Measurements from ENCODE around the gene STARD9. TPM values are rescaled to one million over a fixed set of nuclear protein-coding genes. Genes with fewer than 3 reads are reported as not detected.

Gene STARD9
- total RNA-seq, 1 experiment from 2014 or later = 5.0 TPM

GRCh38 chr15:42734076-42734672, 158.8 kb downstream of the STARD9 start:
- Histone ChIP-seq H3K36me3 (ENCODE audit: control insufficient read depth in 1 of 2, insufficient read depth in 2 of 2, low read length in 2 of 2) (peaks cover 29 to 38% of the 10 kb centered on the region in 2 experiments), H3K4me1 (ENCODE audit: control insufficient read depth in 1 of 2, insufficient read depth in 2 of 2, low read length in 2 of 2) (peaks cover 12 to 16% of the 10 kb centered on the region in 2 experiments; a peak in 3 of 4 replicates), H3K79me2 (ENCODE audit: insufficient read depth, low read length) (peaks cover 7% of the 10 kb centered on the region; the same call in 1 of the 2 replicates), H3K9me2 (ENCODE audit: insufficient read depth) (no peaks in the 10 kb centered on the region), H3K9ac (ENCODE audit: low read length) (no peak overlapping the region), H4K20me1 (ENCODE audit: insufficient read depth) (no peaks in the 10 kb centered on the region), H2AFZ (ENCODE audit: low read depth, low read length, poor library complexity, severe bottlenecking) (no peak overlapping the region), H3K27ac (ENCODE audit: low read depth, low read length) (no peak overlapping the region), H3K27me3 (ENCODE audit: insufficient read depth, low read length) (no peaks in the 10 kb centered on the region), H3K4me2 (ENCODE audit: low read length) (no peak overlapping the region), H3K4me3 (replicated peaks in 1 of 2; ENCODE audit: low read depth in 1 of 2, low read length in 2 of 2) (no peak overlapping the region), H3K9me3 (ENCODE audit: control insufficient read depth in 1 of 2, insufficient read depth in 1 of 2, low read depth in 1 of 2, low read length in 2 of 2) (no peaks in the 10 kb centered on the region)
- POLR2A ChIA-PET = no interaction called here
- no peak for DNase-seq (ENCODE audit: low read depth, low spot score)
- intact Hi-C loops (cut with micrococcal nuclease) = loop anchor here (10.0 kb wide), 1 partner anchor 551 kb away; no protein-coding TSS in a partner anchor
- CTCF ChIA-PET = no interaction called here
- TF ChIP-seq EZH2phosphoT487 (IDR thresholded peaks at IDR 0.05; ENCODE audit: borderline replicate concordance) = no peak
- no peak for TF ChIP-seq SIN3A (IDR thresholded peaks at IDR 0.05; ENCODE audit: low read depth)
- TF ChIP-seq ELF1 (IDR thresholded peaks at IDR 0.05; ENCODE audit: borderline replicate concordance, low read depth) = no peak
- TF ChIP-seq REST (IDR thresholded peaks at IDR 0.05; ENCODE audit: low read depth) = no peak
- no peak for TF ChIP-seq RAD21 (IDR thresholded peaks at IDR 0.05; ENCODE audit: low read depth)
- no peak for TF ChIP-seq ZNF274 (IDR thresholded peaks at IDR 0.05; ENCODE audit: low read depth, low read length)
- no peak for TF ChIP-seq ZFX (IDR thresholded peaks at IDR 0.05)
- no peak for TF ChIP-seq TCF7L2 (IDR thresholded peaks at IDR 0.05; ENCODE audit: borderline replicate concordance, extremely low read depth, insufficient read depth, insufficient read length)
- TF ChIP-seq JUND (IDR thresholded peaks at IDR 0.05) = no peak
- TF ChIP-seq SP1 (IDR thresholded peaks at IDR 0.05; ENCODE audit: low read depth) = no peak
- TF ChIP-seq CEBPB (IDR thresholded peaks at IDR 0.05; ENCODE audit: low read depth) = no peak
- TF ChIP-seq POLR2AphosphoS5 (IDR thresholded peaks at IDR 0.05; ENCODE audit: low read depth, low read length) = no peak
- no peak for TF ChIP-seq FOSL1 (IDR thresholded peaks at IDR 0.05; ENCODE audit: low read depth)
- no peak for TF ChIP-seq EZH2 (IDR thresholded peaks at IDR 0.05)
- TF ChIP-seq POLR2A (IDR thresholded peaks at IDR 0.05; ENCODE audit: borderline replicate concordance, extremely low read depth, insufficient read depth, insufficient read length) = no peak
- no peak for TF ChIP-seq MAX (IDR thresholded peaks at IDR 0.05)
- ATAC-seq = no peak
- no TSS peak for BruUV-seq (replicated peaks)
- RAD21 ChIA-PET (ENCODE audit: low non-redundant PET in 1 of 2, low total read pairs in 2 of 2, uncharacterized antibody in 2 of 2, unreplicated experiment in 2 of 2) = no interaction called here
